Ovary (tissue), 9 donors: ENCODE data around the gene RASSF5. TPM values are rescaled to one million over a fixed set of nuclear protein-coding genes. Genes with fewer than 3 reads are reported as not detected.
"Not testable (repeated sequence)": the region's sequence is repeated elsewhere in the genome, so short reads cannot be mapped to it uniquely, and the experiment has no call there.

Experiments
- DNase-seq, 5 donors: peaks; one replicate each; pipeline ENCODE4 v3.0.0-alpha.2; 2019 to 2020
- H3K27ac ChIP-seq, 2 donors: fragments of 200-600 bp; one replicate each; pipeline versions ENCODE4 v1.5.1 to v1.8.0; 2019 to 2022
- H3K27me3 ChIP-seq: fragments of 200-600 bp; one replicate; pipeline ENCODE4 v1.8.0; 2022
- H3K36me3 ChIP-seq: fragments of 200-600 bp; sonication (generic); one replicate; pipeline ENCODE4 v1.5.1; 2019
- H3K4me1 ChIP-seq: one replicate; pipeline ENCODE4 v1.8.1; 2013; ENCODE audit warnings: mild to moderate bottlenecking, moderate library complexity; ENCODE audit not compliant: insufficient read depth
- H3K4me3 ChIP-seq: fragments of 200-600 bp; sonication (generic); one replicate; pipeline ENCODE4 v1.5.1; 2017
- H3K9me3 ChIP-seq, 2 donors: fragments of 200-600 bp in 1 of 2; sonication (generic) in 1 of 2; one replicate each; pipeline versions ENCODE4 v1.5.1 to v1.8.1; 2013 to 2019; ENCODE audit warnings: mild to moderate bottlenecking in 1 of 2, moderate library complexity in 1 of 2
- EP300 ChIP-seq: sonication (generic); formaldehyde crosslinking; IDR thresholded peaks from one replicate; pipeline ENCODE4 v1.6.1; 2017; ENCODE audit warnings: antibody characterized with exemption
- POLR2A ChIP-seq: fragments of 450-650 bp; IDR thresholded peaks from one replicate; pipeline ENCODE4 v1.6.1; 2017; ENCODE audit warnings: antibody characterized with exemption, mild to moderate bottlenecking, moderate library complexity
- WGBS, 3 donors: extraction: QIAGEN DNeasy Blood & Tissue Kit in 1 of 3; methylation state at CpG; one replicate each; pipeline versions ENCODE4 v1.1.5 to v1.1.7; 2013 to 2017; 5-methylcytosine and 5-hydroxymethylcytosine counted together
- intact Hi-C, 4 donors: fragments of 100-400 bp; cut with DNase I; formaldehyde crosslinking; loops; one replicate each; pipeline versions ENCODE4 v1.11.0 to v1.15.1; 2022 to 2023
- polyA plus RNA-seq, 2 donors: library from polyadenylated mRNA; stranded (reverse); fragments of 200-250 nt in 1 of 2; fragments of 350-450 nt in 1 of 2; fragmentation: Illumina TruSeq in 1 of 2; extraction: RNeasy Lipid Tissue Mini Kit (QIAGEN cat#74804) in 1 of 2; gene quantifications; one replicate each; pipeline ENCODE4 v1.2.3, GENCODE V29; 2013 to 2014
- total RNA-seq, 7 donors: library from RNA; depleted of rRNA in 2 of 7; stranded (reverse); fragments of >200 nt in 2 of 7; fragmentation: NEBNext Ultra II Directional in 3 of 7; extraction: Animal tissue kit (Norgen Biotek cat#: 25700) in 3 of 7; gene quantifications; one replicate each; pipeline versions ENCODE4 v1.1.0 to v1.2.4, GENCODE V29; 2016 to 2023
- TF ChIP-seq, protein P1 (sequence below), 3 donors: fragments of 450-650 bp in 2 of 3; fragments of 200-600 bp in 1 of 3; IDR thresholded peaks; one replicate each; pipeline versions ENCODE4 v1.5.1 to v1.8.0; 2016 to 2022; ENCODE audit warnings: antibody characterized with exemption in 3 of 3, mild to moderate bottlenecking in 1 of 3
- donor health status: DM: no; HTN: no; CAD: no; lungs with moderate emphysema.
- donor health status: DM: no; HTN: no; CAD: no.
- donor health status: Bipolar disorder and iron deficiency.
- donor health status: DM: yes; HTN: yes; CAD: no.
- donor health status: DM: no; HTN: no; CAD: no.
- donor health status: DM: yes; HTN: yes; CAD: no.

Gene RASSF5
- total and polyA plus RNA-seq, 9 donors = 1.8 to 11.8 (median 5.3) TPM

DNA sequence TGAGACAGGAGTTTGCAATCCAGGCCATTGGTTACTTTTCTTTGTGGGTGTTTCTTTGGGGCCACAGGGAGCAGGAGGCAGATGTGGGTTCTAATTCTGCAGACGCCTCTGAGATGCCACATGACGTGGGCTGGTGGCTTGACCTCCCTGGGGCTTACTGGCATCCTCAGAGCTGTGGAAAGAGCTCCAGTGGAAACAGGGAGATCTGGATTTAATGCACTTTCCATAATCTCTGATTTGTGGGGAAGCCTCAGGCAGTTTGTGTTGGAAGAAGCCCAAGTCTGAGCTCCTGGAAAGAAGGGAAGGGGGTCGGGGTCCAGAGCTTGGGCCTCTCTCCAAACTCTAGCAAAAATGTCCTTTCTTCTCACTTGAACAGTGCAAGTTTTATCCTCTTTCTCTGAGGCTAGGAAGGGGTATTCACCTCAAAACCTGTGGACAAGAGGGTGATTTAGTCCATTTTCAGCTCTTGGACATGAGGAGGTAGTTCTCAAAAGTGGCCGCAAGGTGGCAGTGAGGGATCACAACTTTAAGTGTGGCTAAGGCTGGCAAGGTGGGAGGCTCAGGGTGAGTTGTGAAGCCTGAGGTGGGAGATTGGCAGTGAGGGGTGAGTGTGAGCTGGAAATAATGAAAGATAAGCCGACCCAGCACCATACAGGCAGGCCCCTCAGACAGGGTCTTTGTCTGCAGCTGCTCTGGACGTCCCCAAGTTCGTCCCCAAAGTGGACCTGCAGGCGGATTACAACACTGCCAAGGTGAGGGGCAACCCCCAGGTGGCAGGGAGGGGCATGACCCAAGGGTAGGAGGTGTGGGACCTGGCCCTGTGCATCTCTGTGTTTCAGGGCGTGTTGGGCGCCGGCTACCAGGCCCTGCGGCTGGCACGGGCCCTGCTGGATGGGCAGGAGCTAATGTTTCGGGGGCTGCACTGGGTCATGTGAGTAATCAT lies 27.9 kb upstream of the RASSF5 start:
- TF ChIP-seq, protein P1, sequence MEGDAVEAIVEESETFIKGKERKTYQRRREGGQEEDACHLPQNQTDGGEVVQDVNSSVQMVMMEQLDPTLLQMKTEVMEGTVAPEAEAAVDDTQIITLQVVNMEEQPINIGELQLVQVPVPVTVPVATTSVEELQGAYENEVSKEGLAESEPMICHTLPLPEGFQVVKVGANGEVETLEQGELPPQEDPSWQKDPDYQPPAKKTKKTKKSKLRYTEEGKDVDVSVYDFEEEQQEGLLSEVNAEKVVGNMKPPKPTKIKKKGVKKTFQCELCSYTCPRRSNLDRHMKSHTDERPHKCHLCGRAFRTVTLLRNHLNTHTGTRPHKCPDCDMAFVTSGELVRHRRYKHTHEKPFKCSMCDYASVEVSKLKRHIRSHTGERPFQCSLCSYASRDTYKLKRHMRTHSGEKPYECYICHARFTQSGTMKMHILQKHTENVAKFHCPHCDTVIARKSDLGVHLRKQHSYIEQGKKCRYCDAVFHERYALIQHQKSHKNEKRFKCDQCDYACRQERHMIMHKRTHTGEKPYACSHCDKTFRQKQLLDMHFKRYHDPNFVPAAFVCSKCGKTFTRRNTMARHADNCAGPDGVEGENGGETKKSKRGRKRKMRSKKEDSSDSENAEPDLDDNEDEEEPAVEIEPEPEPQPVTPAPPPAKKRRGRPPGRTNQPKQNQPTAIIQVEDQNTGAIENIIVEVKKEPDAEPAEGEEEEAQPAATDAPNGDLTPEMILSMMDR (IDR thresholded peaks at IDR 0.05) = peak; percentile 59 to 76 (median 69)
- TF ChIP-seq POLR2A (no peak), EP300 (no peak)
- Histone ChIP-seq H3K27me3 (no peaks in the 10 kb centered on the region), H3K9me3 (no peaks in the 10 kb centered on the region), H3K4me1 (no peaks in the 10 kb centered on the region), H3K4me3 (no peak overlapping the region), H3K27ac (no peak overlapping the region), H3K36me3 (no peaks in the 10 kb centered on the region)
- 69 to 76% (median 73%) methylated on average over 13 to 14 of the region's 14 CpGs for WGBS, 3 donors
- DNase-seq = peak; percentile 61 to 80 (median 79)
- intact Hi-C loops = loop anchor here in 2 of 4 donors (10.0 kb wide), 2 partner anchors 185 to 435 kb away; no protein-coding TSS in a partner anchor

DNA sequence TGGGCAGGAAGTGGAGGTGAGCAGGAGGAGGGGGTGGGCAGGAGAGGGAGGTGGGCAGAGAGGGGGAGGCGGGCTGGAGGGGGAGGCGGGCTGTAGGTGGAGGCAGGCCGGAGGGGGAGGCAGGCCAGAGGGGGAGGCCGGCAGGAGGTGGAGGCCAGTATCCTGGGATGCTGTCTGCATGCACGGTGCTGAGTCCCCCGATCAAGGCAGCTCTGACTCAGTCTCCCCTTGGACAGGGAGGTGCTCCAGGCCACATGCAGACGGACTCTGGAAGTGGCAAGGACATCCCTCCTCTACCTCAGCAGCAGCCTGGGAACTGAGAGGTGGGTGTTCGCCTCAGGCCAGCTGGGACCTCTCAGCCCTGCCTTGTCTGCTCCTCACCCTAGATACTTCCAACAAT lies 27.1 kb upstream of the RASSF5 start:
- Histone ChIP-seq H3K4me1 (no peaks in the 10 kb centered on the region), H3K27ac (no peak overlapping the region), H3K36me3 (no peaks in the 10 kb centered on the region), H3K27me3 (no peaks in the 10 kb centered on the region), H3K4me3 (no peak overlapping the region), H3K9me3 (no peaks in the 10 kb centered on the region)
- intact Hi-C loops = loop anchor here in 1 of 4 donors (10.0 kb wide), 1 partner anchor 185 kb away; no protein-coding TSS in a partner anchor
- TF ChIP-seq, protein P1 (IDR thresholded peaks at IDR 0.05) = no peak
- no peak for DNase-seq
- WGBS, 3 donors = 80 to 87% (median 81%) methylated on average over 8 of the region's 8 CpGs

DNA sequence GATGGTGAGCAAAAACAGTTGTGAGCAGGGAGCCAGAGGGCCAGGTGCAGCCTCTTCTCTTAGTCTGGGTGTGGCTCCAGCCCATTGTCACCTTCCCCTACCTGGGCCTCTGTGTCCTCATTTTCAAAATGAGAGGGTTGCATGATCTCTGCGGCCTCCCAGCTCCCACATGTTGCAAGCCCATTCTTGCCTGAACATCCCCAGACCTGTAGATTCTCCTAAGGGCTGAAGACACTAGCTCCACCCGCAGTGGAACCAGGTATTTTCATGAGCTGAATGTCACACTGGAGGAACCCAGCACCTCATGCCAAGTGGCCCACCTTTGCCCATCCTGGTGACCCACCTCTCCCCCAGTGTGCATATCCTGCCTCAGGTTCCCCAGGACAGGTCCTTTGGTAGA lies 24.7 kb upstream of the RASSF5 start:
- H3K36me3 ChIP-seq = no peaks in the 10 kb centered on the region
- H3K4me3 ChIP-seq = no peak overlapping the region
- H3K9me3 ChIP-seq = no peaks in the 10 kb centered on the region
- WGBS, 3 donors = 92 to 95% (median 93%) methylated on average over 2 of the region's 2 CpGs
- intact Hi-C loops = loop anchor here in 1 of 4 donors (10.0 kb wide), 1 partner anchor 182 kb away; no protein-coding TSS in a partner anchor
- H3K27ac ChIP-seq = no peak overlapping the region
- no peaks in the 10 kb centered on the region for H3K4me1 ChIP-seq
- H3K27me3 ChIP-seq = no peaks in the 10 kb centered on the region
- TF ChIP-seq, protein P1 (IDR thresholded peaks at IDR 0.05) = no peak
- TF ChIP-seq POLR2A (no peak), EP300 (no peak)
- no peak for DNase-seq

DNA sequence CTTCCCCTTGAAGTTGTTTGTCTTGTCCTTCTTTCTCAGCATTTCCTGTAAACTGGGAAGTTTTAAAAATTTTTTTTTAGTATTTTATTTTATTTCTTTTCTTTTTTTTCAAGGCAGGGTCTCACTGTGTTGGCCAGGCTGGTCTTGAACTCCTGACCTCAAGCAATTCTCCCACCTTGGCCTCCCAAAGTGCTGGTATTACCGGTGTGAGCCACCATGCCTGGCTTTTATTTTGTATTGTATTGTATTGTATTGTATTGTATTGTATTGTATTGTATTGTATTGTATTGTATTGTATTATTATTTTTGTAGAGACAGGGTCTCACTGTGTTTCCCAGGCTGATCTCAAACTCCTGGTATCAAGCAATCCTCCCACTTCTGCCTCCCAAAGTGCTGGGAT lies 23.5 kb upstream of the RASSF5 start:
- intact Hi-C loops = loop anchor here in 1 of 4 donors (10.0 kb wide), 1 partner anchor 181 kb away; no protein-coding TSS in a partner anchor
- H3K27ac ChIP-seq, H3K9me3 ChIP-seq, H3K4me1 ChIP-seq, H3K36me3 ChIP-seq, H3K4me3 ChIP-seq, DNase-seq, H3K27me3 ChIP-seq: not testable (repeated sequence)
- 85 to 93% (median 89%) methylated on average over 1 of the region's 1 CpG for WGBS, 3 donors

DNA sequence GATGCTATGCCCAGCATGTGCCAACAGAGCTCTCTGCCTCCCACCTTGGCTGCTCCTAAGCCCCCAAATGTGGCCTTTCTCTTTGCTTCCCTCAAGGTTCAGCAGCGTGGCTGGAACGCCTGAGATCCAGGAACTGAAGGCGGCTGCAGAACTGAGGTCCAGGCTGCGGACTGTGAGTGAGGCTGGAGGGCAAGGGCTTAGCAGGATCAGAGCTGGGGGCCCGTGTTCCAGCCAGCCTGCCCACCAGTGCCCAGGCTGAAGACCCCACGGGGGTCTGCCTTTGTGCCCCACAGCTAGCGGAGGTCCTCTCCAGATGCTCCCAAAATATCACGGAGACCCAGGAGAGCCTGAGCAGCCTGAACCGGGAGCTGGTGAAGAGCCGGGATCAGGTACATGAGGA lies 22.4 kb upstream of the RASSF5 start:
- Histone ChIP-seq H3K9me3 (no peaks in the 10 kb centered on the region), H3K27ac (no peak overlapping the region), H3K4me1 (no peaks in the 10 kb centered on the region), H3K27me3 (no peaks in the 10 kb centered on the region), H3K36me3 (no peaks in the 10 kb centered on the region), H3K4me3 (no peak overlapping the region)
- TF ChIP-seq, protein P1 (IDR thresholded peaks at IDR 0.05) = no peak
- no peak for TF ChIP-seq POLR2A
- no peak for TF ChIP-seq EP300
- DNase-seq = no peak
- 89 to 93% (median 90%) methylated on average over 9 to 10 of the region's 10 CpGs for whole genome bisulfite sequencing, 3 donors
- intact Hi-C loops = loop anchor here in 1 of 4 donors (10.0 kb wide), 1 partner anchor 180 kb away; no protein-coding TSS in a partner anchor
